AG09309 (cell line): ENCODE measurements around the gene NDUFS2.

ENCODE experiments used
- DNase-seq: peaks from one replicate; pipeline ENCODE4 v3.0.0-alpha.2; 2010; ENCODE audit warnings: low read depth
- H3K4me3 ChIP-seq: 2 replicates; pipeline ENCODE4 v1.5.1; 2011; ENCODE audit warnings: mild to moderate bottlenecking, low read depth, low read length, moderate library complexity; ENCODE audit not compliant: control insufficient read depth
- CTCF ChIP-seq: IDR thresholded peaks from 2 replicates; pipeline ENCODE4 v1.5.1; 2011; ENCODE audit warnings: mild to moderate bottlenecking, low read depth, low read length, inconsistent platforms; ENCODE audit not compliant: insufficient read depth, control insufficient read depth; ENCODE audit errors: missing control alignments

NDUFS2 gene

GRCh38 chr1:161216945-161217712 lies 15.0 kb downstream of the NDUFS2 start:
- peak; percentile 57 for DNase-seq
- TF ChIP-seq CTCF = no peak
- no peak overlapping the region for H3K4me3 ChIP-seq

DNA sequence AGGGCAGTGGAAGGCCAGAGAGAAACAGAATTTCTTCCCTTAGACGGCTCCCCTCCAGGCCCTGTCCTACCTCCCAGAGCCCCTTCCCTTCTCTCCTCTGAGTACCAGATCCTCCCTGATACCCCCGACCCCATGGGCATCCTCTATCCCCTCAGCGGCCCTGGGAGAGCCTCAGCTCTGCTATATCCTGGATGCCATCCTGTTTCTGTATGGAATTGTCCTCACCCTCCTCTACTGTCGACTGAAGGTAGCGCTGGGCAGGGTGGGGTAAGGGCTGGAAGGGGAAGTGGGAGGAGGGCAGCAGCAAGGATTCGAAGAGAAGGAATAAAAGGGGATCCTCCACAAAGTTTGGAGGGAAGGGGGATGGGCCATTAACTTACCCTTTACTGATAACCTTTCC lies 15.7 kb downstream of the NDUFS2 start:
- TF ChIP-seq CTCF = no peak
- H3K4me3 ChIP-seq = no peak overlapping the region
- DNase-seq = no peak

- no peak overlapping the region for H3K4me3 ChIP-seq
- TF ChIP-seq CTCF = no peak
- DNase-seq = no peak
Measured at GRCh38 chr1:161218301-161219077, 16.3 kb downstream of the NDUFS2 start.

- H3K4me3 ChIP-seq = no peak overlapping the region
- TF ChIP-seq CTCF = no peak
- DNase-seq = no peak
Measured at GRCh38 chr1:161219078-161219892, 17.1 kb downstream of the NDUFS2 start.

- no peak overlapping the region for H3K4me3 ChIP-seq
- no peak for DNase-seq
- no peak for TF ChIP-seq CTCF
Measured at GRCh38 chr1:161220002-161220401, 17.8 kb downstream of the NDUFS2 start.
